A204.1 (cell line): ENCODE data around the gene MAP3K7CL.

Source experiments
- FAIRE-seq: peaks from 2 replicates; lab custom pipeline; 2012; peaks lifted over from hg19 to GRCh38; lab: Jason Lieb, UNC

Gene MAP3K7CL, protein sequence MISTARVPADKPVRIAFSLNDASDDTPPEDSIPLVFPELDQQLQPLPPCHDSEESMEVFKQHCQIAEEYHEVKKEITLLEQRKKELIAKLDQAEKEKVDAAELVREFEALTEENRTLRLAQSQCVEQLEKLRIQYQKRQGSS

GRCh38 chr21:29130270-29130969, at the start of gene MAP3K7CL:
Gene MAP3K7CL, plus strand, starts transcription at chr21:29130644. Its CDS starts 2,701 bp downstream, at chr21:29133345.
- no peak for FAIRE-seq

GRCh38 chr21:29082046-29082815, 48.2 kb upstream of the MAP3K7CL start:
- FAIRE-seq = no peak

- no peak for FAIRE-seq
Observed at GRCh38 chr21:29083306-29083705, 47.1 kb upstream of the MAP3K7CL start.

DNA sequence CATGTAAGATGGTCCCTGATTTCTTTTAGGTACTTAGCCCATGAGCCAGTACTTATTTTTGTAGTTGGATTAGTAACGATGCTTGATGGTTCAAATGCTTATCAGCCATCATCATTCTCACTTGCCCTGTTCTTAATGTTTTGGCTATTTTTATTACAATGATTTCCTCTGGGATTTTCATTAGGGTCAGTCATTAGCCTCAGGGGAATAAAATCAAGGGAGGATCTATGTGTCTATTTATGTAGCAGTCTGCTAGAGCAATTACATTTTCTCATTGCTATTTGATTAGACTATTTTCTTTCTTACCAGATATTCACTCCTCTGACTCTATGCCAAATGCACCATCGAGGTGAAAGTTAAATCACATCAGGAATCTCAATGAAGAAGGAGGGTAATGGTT, 46.1 kb upstream of the MAP3K7CL start:
- FAIRE-seq = no peak

GRCh38 chr21:29085106-29085752, 45.2 kb upstream of the MAP3K7CL start:
- FAIRE-seq = no peak

DNA sequence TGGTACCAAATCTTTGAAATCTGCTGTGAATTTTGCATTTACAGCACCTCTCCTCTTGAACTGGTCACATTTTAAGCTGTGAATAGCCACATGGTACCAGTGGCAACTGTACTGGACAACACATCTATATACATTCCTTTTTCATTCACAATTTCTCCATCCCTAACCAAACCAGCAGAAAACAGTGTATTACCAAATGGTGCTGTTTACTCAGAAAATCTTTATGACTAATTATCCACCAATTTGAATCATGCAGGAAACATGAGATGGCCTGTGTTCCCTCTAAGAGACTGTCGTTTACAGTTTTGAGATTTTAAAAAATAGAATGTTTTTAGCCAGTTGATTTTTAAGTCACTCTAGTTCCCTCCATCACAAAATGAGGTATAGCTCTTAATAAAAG, 39.4 kb upstream of the MAP3K7CL start:
- no peak for FAIRE-seq

- FAIRE-seq = no peak
Observed at GRCh38 chr21:29092102-29092959, 38.1 kb upstream of the MAP3K7CL start.

DNA sequence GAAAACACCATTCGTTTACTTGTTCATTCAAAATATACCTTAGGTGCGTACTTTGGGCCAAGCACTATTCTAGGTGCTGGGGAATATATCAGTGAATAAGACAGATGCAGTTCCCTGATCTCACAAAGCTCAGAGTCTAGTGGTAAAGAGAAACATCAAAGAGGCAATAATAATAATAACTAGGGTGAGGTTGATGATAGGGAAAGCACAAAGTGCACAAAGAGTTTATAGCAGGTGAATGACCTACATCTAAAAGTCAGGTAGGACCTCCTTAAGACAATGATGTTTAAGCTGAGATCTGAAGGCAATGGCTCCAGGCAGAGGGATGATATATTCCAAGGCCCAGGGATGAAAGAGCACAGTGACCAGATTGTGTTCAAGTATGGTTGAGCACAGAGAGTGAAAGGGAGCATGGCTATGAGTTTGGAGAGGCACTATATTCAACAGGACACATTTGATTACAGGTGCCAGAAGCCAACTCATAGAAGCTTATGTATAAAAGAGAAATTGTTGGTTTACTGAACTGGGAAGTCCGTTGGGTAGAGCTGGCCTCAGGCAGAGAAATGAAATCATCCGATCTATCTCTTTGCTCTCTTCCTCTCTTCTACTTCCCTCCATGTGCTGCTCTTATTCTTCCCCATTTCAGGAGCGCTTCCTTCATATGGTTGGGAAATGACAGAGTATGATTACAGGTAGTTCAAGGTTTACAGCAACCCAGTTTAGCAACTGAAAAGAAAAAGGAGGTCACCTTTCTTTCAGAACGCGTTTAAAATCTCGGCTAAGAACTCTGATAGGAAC, 34.0 kb upstream of the MAP3K7CL start:
- FAIRE-seq = no peak

DNA sequence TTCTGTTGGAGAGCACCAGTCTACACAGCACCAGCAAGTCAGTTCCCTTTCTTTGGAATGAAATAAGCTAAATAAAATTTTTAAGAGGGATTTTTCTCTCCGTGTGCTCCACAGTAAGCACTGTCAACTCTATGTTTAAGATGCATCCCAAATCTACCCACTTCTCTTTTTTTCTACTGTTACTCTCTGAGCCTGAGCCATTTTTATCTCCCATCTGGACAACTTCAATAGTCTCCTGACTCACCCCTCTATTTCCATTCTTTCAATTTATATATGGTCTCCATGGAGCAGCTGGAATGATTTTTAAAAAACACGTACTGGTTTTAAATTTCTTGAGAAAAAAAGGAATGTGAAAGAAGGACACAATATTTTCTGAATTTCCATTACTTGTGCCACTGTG, 32.3 kb upstream of the MAP3K7CL start:
- FAIRE-seq = no peak

GRCh38 chr21:29102791-29103257, 27.6 kb upstream of the MAP3K7CL start:
- no peak for FAIRE-seq

DNA sequence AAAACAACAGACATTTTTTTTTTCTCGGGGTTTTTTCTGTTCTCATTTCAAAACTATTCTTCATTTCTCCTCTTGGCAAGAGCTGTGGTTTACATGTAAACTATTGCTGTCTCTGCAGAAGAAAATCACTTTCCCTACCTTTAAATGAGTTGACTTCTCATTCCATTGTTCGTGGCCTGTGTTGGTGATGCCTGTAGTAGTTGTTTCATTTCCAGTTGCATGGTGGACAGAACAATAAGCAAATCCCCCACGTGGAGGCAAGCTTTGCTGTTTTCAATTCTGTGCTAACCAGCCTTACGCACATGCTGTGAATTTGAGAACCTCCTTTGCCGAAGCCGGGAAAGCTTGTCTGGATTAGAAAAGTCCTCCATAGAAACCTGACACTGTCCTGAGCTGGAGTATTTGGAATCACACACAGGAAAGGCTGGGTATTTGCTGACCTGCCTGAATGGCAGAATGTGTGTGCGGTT, 26.2 kb upstream of the MAP3K7CL start:
- FAIRE-seq = no peak

- FAIRE-seq = no peak
Observed at GRCh38 chr21:29105218-29105617, 25.2 kb upstream of the MAP3K7CL start.

- no peak for FAIRE-seq
Observed at GRCh38 chr21:29114765-29115500, 15.5 kb upstream of the MAP3K7CL start.

DNA sequence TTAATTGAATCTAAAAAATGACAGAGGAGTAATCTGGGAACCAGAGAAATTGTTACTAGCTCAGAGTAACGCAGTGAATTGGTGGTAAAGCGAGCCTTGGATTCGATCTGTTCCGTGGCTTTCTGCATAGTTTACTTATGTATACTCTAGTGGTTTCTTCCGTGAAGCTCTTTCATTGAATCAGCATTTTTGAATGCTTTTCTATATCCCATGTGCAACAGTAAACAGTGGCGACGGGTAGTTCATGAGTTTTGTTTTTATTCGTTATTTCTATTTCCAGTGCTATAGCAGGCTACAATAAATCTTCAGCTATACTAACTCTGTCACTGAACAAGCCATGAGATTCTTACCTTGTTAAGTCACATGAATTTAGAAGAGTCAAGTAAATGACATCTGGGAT, 14.5 kb upstream of the MAP3K7CL start:
- FAIRE-seq = no peak

DNA sequence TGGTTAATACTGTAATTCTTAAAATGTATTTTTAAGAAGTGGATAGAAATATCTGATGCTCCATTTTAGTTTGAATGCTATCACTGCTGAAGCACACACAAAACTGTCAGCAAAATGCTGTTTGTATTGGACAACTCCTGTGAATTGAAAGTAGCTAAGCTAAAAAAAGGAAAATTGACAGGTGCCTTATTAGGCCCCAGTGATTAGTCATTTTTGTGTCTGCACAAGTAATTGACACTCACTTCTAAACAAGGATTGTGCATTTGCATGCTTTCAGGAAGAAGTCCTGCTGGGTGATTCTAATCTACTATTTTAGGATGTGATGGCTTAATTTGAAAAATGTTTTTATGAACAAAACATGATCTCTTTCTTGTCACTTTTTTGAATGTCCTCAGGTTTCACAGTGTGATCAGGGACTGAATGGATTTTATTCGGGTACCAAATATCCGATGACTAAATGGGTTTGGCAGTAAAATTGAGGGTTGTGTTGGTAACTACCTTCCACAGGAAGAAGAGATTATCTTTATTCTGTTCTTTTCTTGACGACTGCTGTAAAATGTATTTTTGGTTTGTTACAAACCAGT, 13.0 kb upstream of the MAP3K7CL start:
- FAIRE-seq = no peak

GRCh38 chr21:29121759-29122158, 8.7 kb upstream of the MAP3K7CL start:
- no peak for FAIRE-seq

GRCh38 chr21:29124645-29125044, 5.8 kb upstream of the MAP3K7CL start:
- no peak for FAIRE-seq

DNA sequence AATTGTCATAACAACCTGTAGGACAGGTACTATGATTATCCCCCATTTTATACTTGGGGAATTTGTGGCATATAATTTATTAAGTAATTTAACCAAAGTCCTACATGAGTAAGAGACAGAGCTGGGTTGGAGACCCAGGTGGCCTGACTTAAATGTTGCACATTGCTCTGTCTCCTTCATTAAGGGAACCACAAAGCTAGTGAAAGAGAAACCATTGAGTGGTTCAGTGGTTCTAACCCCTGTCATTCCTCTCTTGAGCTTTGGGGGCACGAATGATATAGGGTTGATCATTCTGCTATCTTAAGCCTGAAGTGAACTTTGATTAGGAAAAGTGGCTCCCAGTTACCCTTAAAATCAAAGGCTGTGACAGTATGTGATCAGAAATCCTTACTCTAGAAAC, 5.3 kb upstream of the MAP3K7CL start:
- FAIRE-seq = no peak

DNA sequence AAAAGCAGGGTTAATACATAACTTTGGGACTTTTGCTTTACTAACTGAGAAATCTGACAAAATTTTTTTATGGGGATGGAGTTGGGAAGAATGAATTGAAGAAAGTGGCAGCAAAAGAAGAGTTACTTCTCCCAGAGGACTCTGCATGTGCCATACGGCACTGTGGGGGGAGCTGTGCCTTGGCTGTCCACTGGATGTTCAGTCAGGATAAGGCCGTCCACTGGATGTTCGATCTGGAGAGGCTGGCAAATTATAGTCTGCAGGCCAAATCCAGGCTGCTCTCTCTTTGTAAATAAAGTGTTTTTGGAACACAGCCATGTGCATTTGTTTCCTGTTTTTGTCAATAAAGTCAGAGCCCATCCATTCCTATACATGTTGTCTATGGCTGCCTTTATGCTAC, 4.5 kb upstream of the MAP3K7CL start:
- no peak for FAIRE-seq

DNA sequence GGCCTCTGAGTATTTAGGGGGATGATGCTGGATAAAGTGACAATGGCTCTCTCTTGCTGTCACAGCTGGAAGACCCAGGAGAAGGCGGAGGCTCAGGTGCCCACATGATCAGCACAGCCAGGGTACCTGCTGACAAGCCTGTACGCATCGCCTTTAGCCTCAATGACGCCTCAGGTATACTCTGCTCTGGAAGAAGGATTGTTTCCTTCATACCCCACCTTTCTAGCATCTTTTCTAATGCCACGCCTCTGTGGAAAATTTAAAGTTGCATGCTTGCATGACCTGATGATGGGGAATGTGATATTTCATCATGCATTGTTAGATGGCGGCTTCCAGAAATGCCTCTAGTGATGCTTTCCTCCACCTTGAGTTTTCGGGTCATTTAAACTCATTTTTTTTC, 2.8 kb downstream of the MAP3K7CL start:
- no peak for FAIRE-seq
